ENCODE results near the gene ASB6. TPM values are rescaled to one million over a fixed set of nuclear protein-coding genes. Genes with fewer than 3 reads are reported as not detected.
"Not testable (repeated sequence)": the region's sequence is repeated elsewhere in the genome, so short reads cannot be mapped to it uniquely, and the experiment has no call there.

ASB6 gene
- polyA plus RNA-seq, 2 donors: 14.4 to 15.1 TPM

- peak overlapping the region; percentile 2 to 43 for H3K4me3 ChIP-seq (ENCODE audit: low read depth in 1 of 2, low read length in 2 of 2)
- peaks cover 0 to 7% of the 10 kb centered on the region in 2 donors for H3K4me1 ChIP-seq (ENCODE audit: control insufficient read depth in 2 of 2, insufficient read depth in 2 of 2, low read length in 1 of 2)
- no peaks in the 10 kb centered on the region for H3K9me3 ChIP-seq (ENCODE audit: control insufficient read depth in 2 of 2, insufficient read depth in 1 of 2, low read depth in 1 of 2, low read length in 1 of 2)
- no peaks in the 10 kb centered on the region for H3K27me3 ChIP-seq (ENCODE audit: control insufficient read depth in 1 of 2, insufficient read depth in 2 of 2, low read length in 2 of 2)
- peak overlapping the region; percentile 77 to 83 for H3K27ac ChIP-seq (ENCODE audit: low read depth in 2 of 2, low read length in 1 of 2)
- 33 to 48% methylated on average over 23 to 33 of the region's 33 CpGs for WGBS, 2 donors
- H3K36me3 ChIP-seq (ENCODE audit: control insufficient read depth in 2 of 2, insufficient read depth in 2 of 2, low read length in 1 of 2): no peaks in the 10 kb centered on the region
Measured at GRCh38 chr9:129596541-129597331, 45.2 kb downstream of the ASB6 start.

DNA sequence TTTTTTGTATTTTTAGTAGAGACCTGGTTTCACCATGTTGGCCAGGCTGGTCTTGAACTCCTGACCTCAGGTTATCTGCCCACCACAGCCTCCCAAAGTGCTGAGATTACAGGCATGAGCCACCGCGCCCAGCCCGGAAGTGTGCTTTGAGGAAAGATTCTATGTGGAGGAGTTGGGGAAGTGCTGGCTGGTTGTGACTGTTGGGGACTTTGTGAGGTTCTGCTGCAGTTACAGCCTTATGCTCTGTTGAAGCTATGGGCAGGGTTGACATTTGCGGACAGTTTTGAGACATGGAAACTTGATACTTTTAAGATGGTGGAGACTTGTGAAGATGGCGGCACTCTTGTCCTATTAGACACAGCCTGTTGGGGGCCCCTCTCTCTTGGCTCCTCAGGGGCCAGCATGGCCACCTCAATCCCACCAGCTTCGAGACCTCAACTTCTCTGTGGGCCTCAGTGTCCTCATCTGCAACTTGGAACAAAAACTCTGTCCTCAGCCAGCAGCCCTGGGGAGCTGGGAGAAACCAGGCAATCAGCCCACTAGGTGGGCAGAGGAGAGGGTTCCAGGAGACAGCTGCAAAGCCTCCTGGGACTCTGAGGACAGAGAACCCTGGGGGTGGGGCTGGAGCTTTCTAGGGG is 45.9 kb downstream of the ASB6 start:
- peak overlapping the region; percentile 7 to 77 for H3K27ac ChIP-seq (ENCODE audit: low read depth in 2 of 2, low read length in 1 of 2)
- peaks cover 0 to 7% of the 10 kb centered on the region in 2 donors for H3K4me1 ChIP-seq (ENCODE audit: control insufficient read depth in 2 of 2, insufficient read depth in 2 of 2, low read length in 1 of 2)
- 83 to 85% methylated on average over 6 of the region's 6 CpGs for WGBS, 2 donors
- no peaks in the 10 kb centered on the region for H3K36me3 ChIP-seq (ENCODE audit: control insufficient read depth in 2 of 2, insufficient read depth in 2 of 2, low read length in 1 of 2)
- H3K27me3 ChIP-seq (ENCODE audit: control insufficient read depth in 1 of 2, insufficient read depth in 2 of 2, low read length in 2 of 2): no peaks in the 10 kb centered on the region
- no peak overlapping the region for H3K4me3 ChIP-seq (ENCODE audit: low read depth in 1 of 2, low read length in 2 of 2)
- no peaks in the 10 kb centered on the region for H3K9me3 ChIP-seq (ENCODE audit: control insufficient read depth in 2 of 2, insufficient read depth in 1 of 2, low read depth in 1 of 2, low read length in 1 of 2)

DNA sequence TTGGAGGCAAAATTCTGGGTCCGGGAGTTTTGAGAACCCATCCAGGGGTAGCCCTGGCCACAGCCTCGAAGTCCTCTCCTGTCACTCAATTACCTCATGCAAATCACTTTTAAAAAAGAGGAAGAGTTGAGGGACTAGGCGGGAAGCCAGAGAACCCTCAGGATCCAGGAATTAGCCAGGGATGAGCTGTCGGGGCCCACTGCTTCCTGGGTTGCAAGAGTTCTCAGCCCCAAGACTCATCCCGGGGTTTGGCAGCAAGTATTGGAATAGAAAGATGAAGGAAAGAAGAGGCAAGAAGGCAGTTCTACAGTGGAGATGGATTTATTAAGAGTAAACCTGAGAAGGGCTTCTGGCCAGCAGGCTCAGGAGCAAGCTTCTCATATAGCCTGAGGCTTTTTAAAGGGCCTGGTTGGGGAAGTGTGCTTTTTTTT is 46.6 kb downstream of the ASB6 start:
- H3K27ac ChIP-seq (ENCODE audit: low read depth in 2 of 2, low read length in 1 of 2): no peak overlapping the region
- no peaks in the 10 kb centered on the region for H3K9me3 ChIP-seq (ENCODE audit: control insufficient read depth in 2 of 2, insufficient read depth in 1 of 2, low read depth in 1 of 2, low read length in 1 of 2)
- no peaks in the 10 kb centered on the region for H3K36me3 ChIP-seq (ENCODE audit: control insufficient read depth in 2 of 2, insufficient read depth in 2 of 2, low read length in 1 of 2)
- H3K4me1 ChIP-seq (ENCODE audit: control insufficient read depth in 2 of 2, insufficient read depth in 2 of 2, low read length in 1 of 2): peaks cover 0 to 7% of the 10 kb centered on the region in 2 donors
- WGBS, 2 donors: 51 to 52% methylated on average over 5 of the region's 5 CpGs
- no peaks in the 10 kb centered on the region for H3K27me3 ChIP-seq (ENCODE audit: control insufficient read depth in 1 of 2, insufficient read depth in 2 of 2, low read length in 2 of 2)
- H3K4me3 ChIP-seq (ENCODE audit: low read depth in 1 of 2, low read length in 2 of 2): no peak overlapping the region

DNA sequence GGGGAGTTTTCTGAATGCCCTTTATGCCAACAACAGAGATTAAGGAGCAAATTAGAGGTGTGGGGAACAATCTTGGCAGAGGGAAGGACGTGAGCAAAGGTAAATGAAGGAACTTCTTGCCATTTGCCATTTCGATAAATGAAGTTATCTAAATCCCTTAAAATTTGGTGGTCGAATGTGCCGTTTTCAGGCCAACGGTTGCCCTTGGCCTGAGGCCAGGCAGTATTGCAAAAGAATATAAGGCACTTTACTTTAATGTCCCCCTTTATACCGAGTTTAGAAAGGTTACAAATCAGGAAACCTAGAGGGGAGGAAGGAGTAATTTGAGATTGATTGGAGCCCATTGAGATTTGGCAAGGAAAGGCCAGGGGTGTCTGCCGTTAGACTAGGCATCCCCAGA is 47.3 kb downstream of the ASB6 start:
- H3K27ac ChIP-seq (ENCODE audit: low read depth in 2 of 2, low read length in 1 of 2): no peak overlapping the region

DNA sequence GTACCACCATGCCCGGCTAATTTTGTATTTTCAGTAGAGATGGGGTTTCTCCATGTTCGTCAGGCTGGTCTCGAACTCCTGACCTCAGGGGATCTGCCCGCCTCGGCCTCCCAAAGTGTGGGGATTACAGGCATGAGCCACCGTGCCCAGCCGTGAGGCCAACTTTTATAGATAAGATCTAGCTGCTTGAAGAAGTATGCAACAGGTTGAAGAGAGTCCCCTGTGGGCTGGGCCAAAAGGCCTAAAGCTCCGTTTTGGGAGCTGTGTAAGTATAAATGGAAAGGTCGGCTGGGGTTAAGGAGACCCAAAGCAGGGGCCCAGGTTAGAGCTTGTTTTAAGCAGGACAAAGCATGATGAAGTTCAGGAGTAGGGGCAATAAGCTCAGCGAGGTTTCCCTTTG is 49.2 kb downstream of the ASB6 start:
- not testable (repeated sequence) for H3K27ac ChIP-seq (ENCODE audit: low read depth in 2 of 2, low read length in 1 of 2); H3K9me3 ChIP-seq (ENCODE audit: control insufficient read depth in 2 of 2, insufficient read depth in 1 of 2, low read depth in 1 of 2, low read length in 1 of 2); H3K4me3 ChIP-seq (ENCODE audit: low read depth in 1 of 2, low read length in 2 of 2); H3K27me3 ChIP-seq (ENCODE audit: control insufficient read depth in 1 of 2, insufficient read depth in 2 of 2, low read length in 2 of 2); H3K36me3 ChIP-seq (ENCODE audit: control insufficient read depth in 2 of 2, insufficient read depth in 2 of 2, low read length in 1 of 2); H3K4me1 ChIP-seq (ENCODE audit: control insufficient read depth in 2 of 2, insufficient read depth in 2 of 2, low read length in 1 of 2)
- 87 to 88% methylated on average over 10 of the region's 10 CpGs for WGBS, 2 donors

More for the DNA sequence above, 47.3 kb downstream of the ASB6 start:
- Histone ChIP-seq H3K4me3 (ENCODE audit: low read depth in 1 of 2, low read length in 2 of 2) (no peak overlapping the region), H3K36me3 (ENCODE audit: control insufficient read depth in 2 of 2, insufficient read depth in 2 of 2, low read length in 1 of 2) (no peaks in the 10 kb centered on the region), H3K9me3 (ENCODE audit: control insufficient read depth in 2 of 2, insufficient read depth in 1 of 2, low read depth in 1 of 2, low read length in 1 of 2) (no peaks in the 10 kb centered on the region), H3K4me1 (ENCODE audit: control insufficient read depth in 2 of 2, insufficient read depth in 2 of 2, low read length in 1 of 2) (peaks cover 0 to 7% of the 10 kb centered on the region in 2 donors), H3K27me3 (ENCODE audit: control insufficient read depth in 1 of 2, insufficient read depth in 2 of 2, low read length in 2 of 2) (no peaks in the 10 kb centered on the region)
- WGBS, 2 donors: 54 to 56% methylated on average over 7 of the region's 7 CpGs

DNA sequence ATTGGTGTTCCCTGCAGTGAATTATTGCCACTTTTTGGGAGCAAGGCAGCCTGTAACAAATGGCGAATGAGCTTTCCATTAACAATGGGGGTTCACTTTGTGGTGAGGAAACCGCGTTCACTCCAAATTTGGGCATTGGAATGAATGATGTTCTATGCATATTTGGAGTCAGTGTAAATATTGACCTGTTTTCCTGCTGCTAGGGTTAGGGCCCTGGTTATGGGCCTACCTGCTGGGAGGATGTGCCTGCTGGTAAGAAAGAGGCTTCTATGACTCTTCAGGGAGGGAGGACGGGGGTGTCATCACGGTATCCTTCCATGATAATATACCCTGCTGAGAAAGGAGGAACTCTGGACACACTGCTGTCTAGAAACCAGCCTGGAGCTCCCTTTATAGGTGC is 50.0 kb downstream of the ASB6 start:
- no peaks in the 10 kb centered on the region for H3K36me3 ChIP-seq (ENCODE audit: control insufficient read depth in 2 of 2, insufficient read depth in 2 of 2, low read length in 1 of 2)
- 79 to 82% methylated on average over 5 of the region's 5 CpGs for WGBS, 2 donors
- no peak overlapping the region for H3K4me3 ChIP-seq (ENCODE audit: low read depth in 1 of 2, low read length in 2 of 2)

DNA sequence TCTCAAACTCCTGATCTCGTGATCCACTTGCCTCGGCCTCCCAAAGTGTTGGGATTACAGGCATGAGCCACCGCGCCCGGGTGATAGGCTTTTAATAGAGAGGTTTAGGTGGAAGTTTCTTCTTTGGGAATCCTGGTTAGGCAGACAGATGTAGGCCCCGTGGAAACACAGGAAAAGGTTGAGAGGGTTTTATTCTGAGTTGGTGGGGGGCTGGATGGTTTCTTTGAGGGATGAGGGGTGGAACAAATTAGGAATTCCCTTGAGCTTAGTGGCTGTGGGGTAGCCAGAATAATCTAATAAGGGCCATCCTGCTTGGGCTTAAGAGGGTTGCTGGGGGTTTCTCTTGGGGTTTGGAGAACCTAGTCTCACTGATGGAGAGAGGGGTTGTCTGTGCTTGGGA is 51.5 kb downstream of the ASB6 start:
- WGBS, 2 donors: 86 to 88% methylated on average over 6 of the region's 6 CpGs
- Histone ChIP-seq H3K9me3 (ENCODE audit: control insufficient read depth in 2 of 2, insufficient read depth in 1 of 2, low read depth in 1 of 2, low read length in 1 of 2) (no peaks in the 10 kb centered on the region), H3K36me3 (ENCODE audit: control insufficient read depth in 2 of 2, insufficient read depth in 2 of 2, low read length in 1 of 2) (no peaks in the 10 kb centered on the region), H3K4me1 (ENCODE audit: control insufficient read depth in 2 of 2, insufficient read depth in 2 of 2, low read length in 1 of 2) (no peaks in the 10 kb centered on the region), H3K27ac (ENCODE audit: low read depth in 2 of 2, low read length in 1 of 2) (no peak overlapping the region), H3K27me3 (ENCODE audit: control insufficient read depth in 1 of 2, insufficient read depth in 2 of 2, low read length in 2 of 2) (no peaks in the 10 kb centered on the region), H3K4me3 (ENCODE audit: low read depth in 1 of 2, low read length in 2 of 2) (no peak overlapping the region)

More for the DNA sequence above, 50.0 kb downstream of the ASB6 start:
- no peaks in the 10 kb centered on the region for H3K9me3 ChIP-seq (ENCODE audit: control insufficient read depth in 2 of 2, insufficient read depth in 1 of 2, low read depth in 1 of 2, low read length in 1 of 2)
- no peak overlapping the region for H3K27ac ChIP-seq (ENCODE audit: low read depth in 2 of 2, low read length in 1 of 2)
- H3K4me1 ChIP-seq (ENCODE audit: control insufficient read depth in 2 of 2, insufficient read depth in 2 of 2, low read length in 1 of 2): no peaks in the 10 kb centered on the region
- no peaks in the 10 kb centered on the region for H3K27me3 ChIP-seq (ENCODE audit: control insufficient read depth in 1 of 2, insufficient read depth in 2 of 2, low read length in 2 of 2)

GRCh38 chr9:129587487-129588262 is 54.3 kb downstream of the ASB6 start:
- no peaks in the 10 kb centered on the region for H3K27me3 ChIP-seq (ENCODE audit: control insufficient read depth in 1 of 2, insufficient read depth in 2 of 2, low read length in 2 of 2)
- H3K4me1 ChIP-seq (ENCODE audit: control insufficient read depth in 2 of 2, insufficient read depth in 2 of 2, low read length in 1 of 2): peaks cover 0 to 2% of the 10 kb centered on the region in 2 donors
- no peaks in the 10 kb centered on the region for H3K9me3 ChIP-seq (ENCODE audit: control insufficient read depth in 2 of 2, insufficient read depth in 1 of 2, low read depth in 1 of 2, low read length in 1 of 2)
- 85 to 87% methylated on average over 23 of the region's 23 CpGs for WGBS, 2 donors
- no peak overlapping the region for H3K4me3 ChIP-seq (ENCODE audit: low read depth in 1 of 2, low read length in 2 of 2)
- H3K36me3 ChIP-seq (ENCODE audit: control insufficient read depth in 2 of 2, insufficient read depth in 2 of 2, low read length in 1 of 2): no peaks in the 10 kb centered on the region
- H3K27ac ChIP-seq (ENCODE audit: low read depth in 2 of 2, low read length in 1 of 2): no peak overlapping the region

- Histone ChIP-seq H3K4me3 (ENCODE audit: low read depth in 1 of 2, low read length in 2 of 2) (no peak overlapping the region), H3K27me3 (ENCODE audit: control insufficient read depth in 1 of 2, insufficient read depth in 2 of 2, low read length in 2 of 2) (no peaks in the 10 kb centered on the region), H3K27ac (ENCODE audit: low read depth in 2 of 2, low read length in 1 of 2) (peak overlapping the region in 1 of 2 donors; percentile 6), H3K9me3 (ENCODE audit: control insufficient read depth in 2 of 2, insufficient read depth in 1 of 2, low read depth in 1 of 2, low read length in 1 of 2) (no peaks in the 10 kb centered on the region), H3K4me1 (ENCODE audit: control insufficient read depth in 2 of 2, insufficient read depth in 2 of 2, low read length in 1 of 2) (peaks cover 0 to 2% of the 10 kb centered on the region in 2 donors), H3K36me3 (ENCODE audit: control insufficient read depth in 2 of 2, insufficient read depth in 2 of 2, low read length in 1 of 2) (no peaks in the 10 kb centered on the region)
- WGBS, 2 donors: 76% methylated on average over 7 to 8 of the region's 8 CpGs
Measured at GRCh38 chr9:129586685-129587084, 55.3 kb downstream of the ASB6 start.
